Colonic mucosa (tissue), 4 donors: ENCODE results near the gene ZNF407. TPM values are rescaled to one million over a fixed set of nuclear protein-coding genes. Genes with fewer than 3 reads are reported as not detected.
A peak's percentile ranks its signal among the peaks of the same experiment; 100 is the strongest.

Experiments used
- DNase-seq: peaks from one replicate; pipeline ENCODE4 v3.0.0-alpha.2; 2020
- H3K27ac ChIP-seq: fragments of 200-600 bp; one replicate; pipeline ENCODE4 v1.8.0; 2021
- H3K27me3 ChIP-seq: fragments of 200-600 bp; one replicate; pipeline ENCODE4 v1.8.0; 2021
- H3K36me3 ChIP-seq: fragments of 200-600 bp; one replicate; pipeline ENCODE4 v1.8.0; 2021
- H3K4me1 ChIP-seq: fragments of 200-600 bp; one replicate; pipeline ENCODE4 v1.8.0; 2021; ENCODE audit warnings: mild to moderate bottlenecking
- H3K4me3 ChIP-seq: fragments of 200-600 bp; one replicate; pipeline ENCODE4 v1.8.0; 2021
- H3K9ac ChIP-seq, 2 donors: one replicate each; pipeline ENCODE4 v1.7.0; 2013; ENCODE audit warnings: control low read depth in 2 of 2, low read depth in 2 of 2, low read length in 2 of 2
- H3K9me3 ChIP-seq: fragments of 200-600 bp; one replicate; pipeline ENCODE4 v1.8.0; 2021
- CTCF ChIP-seq: fragments of 200-600 bp; IDR thresholded peaks from one replicate; pipeline ENCODE4 v1.8.0; 2022; ENCODE audit warnings: antibody characterized with exemption, mild to moderate bottlenecking
- intact Hi-C: fragments of 100-400 bp; cut with DNase I; formaldehyde crosslinking; loops from one replicate; pipeline ENCODE4 v1.14.1; 2022
- total RNA-seq, 2 donors: library from RNA; stranded (reverse); fragmentation: NEBNext Ultra II Directional in 1 of 2; extraction: Animal tissue kit (Norgen Biotek cat#: 25700) in 1 of 2; gene quantifications; one replicate each; pipeline ENCODE4 v1.2.1, GENCODE V29; 2021
- donor health status: healthy.
- donor health status: DM: no; HTN: no; CAD: no.
- donor health status: DM: no; HTN: no; CAD: no.

The ZNF407 gene
- total RNA-seq, 2 donors from 2014 or later, result 8.1 to 13.1 TPM

DNA sequence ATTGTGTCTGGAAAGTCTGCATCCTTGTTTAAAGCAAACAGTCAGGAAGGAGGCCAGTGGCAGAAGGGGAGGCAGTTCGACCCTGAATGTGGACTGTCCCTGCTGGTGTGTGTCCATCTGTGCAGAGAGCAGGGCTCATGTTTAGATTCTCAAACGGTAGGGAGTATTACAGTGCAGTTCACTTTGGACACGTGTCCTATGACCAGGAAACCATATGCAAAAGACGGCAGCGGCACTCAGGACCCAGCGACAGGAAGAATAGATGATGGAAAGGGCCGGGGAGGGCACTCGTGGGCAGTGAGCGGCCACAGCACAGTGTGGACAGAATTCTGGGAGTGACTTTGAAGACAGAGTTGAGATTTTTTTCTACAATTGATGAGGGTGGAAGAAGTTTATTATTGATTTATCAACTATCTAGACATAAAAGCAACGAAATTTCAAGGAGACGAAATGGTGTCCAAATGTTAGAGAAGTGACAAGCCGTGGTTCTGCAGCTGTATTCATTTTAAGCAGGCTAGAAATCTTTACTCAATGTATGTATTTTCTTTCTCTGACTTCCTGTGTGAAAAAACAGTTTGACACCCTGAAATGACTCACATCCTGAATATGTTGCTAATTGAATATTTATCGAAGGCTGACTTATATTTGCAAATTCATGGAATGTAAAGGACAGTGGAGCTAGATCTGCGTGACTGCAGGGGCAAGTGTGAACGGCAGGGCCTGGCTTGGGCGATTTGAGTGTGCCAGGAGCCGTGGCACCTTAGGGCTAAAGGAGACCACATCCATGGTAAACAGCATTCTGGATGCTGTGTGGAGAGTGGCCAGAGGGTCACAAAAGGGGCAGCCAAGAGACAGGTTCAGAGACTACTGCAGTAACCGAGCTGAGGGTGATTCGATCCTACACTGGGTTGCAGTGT is 397.1 kb downstream of the ZNF407 start:
- Histone ChIP-seq H3K27me3 (no peaks in the 10 kb centered on the region), H3K4me1 (no peaks in the 10 kb centered on the region), H3K36me3 (no peaks in the 10 kb centered on the region), H3K4me3 (no peak overlapping the region), H3K27ac (peak overlapping the region; percentile 26), H3K9ac (no peak overlapping the region), H3K9me3 (no peaks in the 10 kb centered on the region)
- DNase-seq, result no peak
- intact Hi-C loops, result no loop called here
- TF ChIP-seq CTCF, result no peak

DNA sequence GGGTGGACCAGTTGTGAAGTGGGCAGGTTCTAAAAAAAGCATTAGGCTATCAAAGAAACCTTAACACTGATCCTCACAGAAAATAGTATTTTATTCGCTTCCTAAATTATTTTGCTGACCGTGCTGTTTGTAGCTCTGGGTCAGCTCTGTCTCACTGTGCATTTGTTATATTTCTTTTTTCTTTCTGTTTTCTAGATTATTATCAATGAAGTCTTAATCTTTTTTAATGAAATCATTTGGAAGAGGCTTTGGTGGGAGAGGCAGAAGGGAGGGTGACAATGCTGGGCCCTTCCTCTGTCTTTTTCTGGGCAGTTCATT is 397.7 kb downstream of the ZNF407 start:
- Histone ChIP-seq H3K4me1 (no peaks in the 10 kb centered on the region), H3K9ac (no peak overlapping the region), H3K9me3 (no peaks in the 10 kb centered on the region), H3K27ac (peak overlapping the region; percentile 26), H3K4me3 (no peak overlapping the region), H3K36me3 (no peaks in the 10 kb centered on the region), H3K27me3 (no peaks in the 10 kb centered on the region)
- no peak for DNase-seq
- TF ChIP-seq CTCF, result no peak
- intact Hi-C loops, result no loop called here

DNA sequence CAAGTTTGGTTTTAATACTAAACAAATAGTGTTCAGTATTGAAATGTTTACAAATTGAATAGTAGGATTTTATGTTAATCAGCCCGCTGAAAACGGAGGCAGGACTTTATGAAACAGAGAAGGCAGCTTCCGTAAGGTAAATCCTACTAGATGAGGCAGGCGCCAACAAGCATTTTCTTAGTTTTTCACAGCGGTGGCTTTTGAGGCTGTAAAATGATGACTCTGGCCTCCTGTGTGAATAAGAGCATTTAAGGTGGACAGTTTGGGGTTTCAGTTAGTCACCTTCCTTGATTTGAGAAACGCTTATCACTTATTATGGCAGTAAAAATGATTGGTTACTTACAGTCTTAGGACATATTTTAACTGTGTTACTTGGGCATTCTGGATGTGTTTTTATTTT is 398.4 kb downstream of the ZNF407 start:
- Histone ChIP-seq H3K27me3 (no peaks in the 10 kb centered on the region), H3K9me3 (no peaks in the 10 kb centered on the region), H3K36me3 (no peaks in the 10 kb centered on the region), H3K4me1 (no peaks in the 10 kb centered on the region), H3K27ac (no peak overlapping the region), H3K4me3 (no peak overlapping the region), H3K9ac (no peak overlapping the region)
- intact Hi-C loops, result no loop called here
- DNase-seq, result no peak
- TF ChIP-seq CTCF, result no peak

DNA sequence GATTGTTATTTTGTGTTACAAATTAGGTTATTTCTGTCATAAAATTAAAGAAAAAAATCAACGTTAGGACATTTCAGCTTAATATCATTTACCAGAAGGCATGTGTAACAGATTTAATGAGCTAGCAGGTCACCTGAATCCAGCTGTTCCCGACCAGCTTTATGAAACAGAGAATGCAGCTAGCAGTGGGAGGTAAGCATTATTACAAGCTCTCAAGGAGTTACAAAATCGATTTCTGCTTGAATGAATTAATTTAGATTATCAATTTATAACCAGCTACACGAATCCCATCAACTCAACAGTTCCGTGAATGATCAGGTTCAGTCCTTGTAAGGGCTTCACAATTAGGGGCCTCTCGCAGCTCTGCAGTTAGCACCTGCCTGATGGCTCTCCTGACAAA is 399.3 kb downstream of the ZNF407 start:
- intact Hi-C loops, result no loop called here

DNA sequence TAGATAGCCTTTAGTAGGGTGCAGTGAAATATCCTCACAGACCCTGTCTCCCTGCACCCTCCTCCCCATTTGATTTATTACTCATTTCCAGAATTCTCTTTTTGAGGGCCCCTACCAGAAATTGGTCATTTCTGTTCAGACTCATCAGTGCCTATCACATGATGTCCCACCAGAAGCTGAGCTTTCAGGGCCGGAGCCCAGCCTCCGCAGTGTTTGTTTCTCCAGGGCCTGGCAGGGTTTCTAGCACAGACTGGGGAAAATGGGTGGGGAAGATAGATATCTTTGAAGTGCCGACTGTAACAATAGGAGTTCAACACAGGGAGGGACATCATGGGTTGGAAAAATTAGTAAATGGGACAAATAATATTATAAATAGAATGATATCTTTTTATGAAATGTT is 403.2 kb downstream of the ZNF407 start:
- no peak for TF ChIP-seq CTCF
- Histone ChIP-seq H3K9me3 (no peaks in the 10 kb centered on the region), H3K4me1 (no peaks in the 10 kb centered on the region), H3K4me3 (no peak overlapping the region), H3K27ac (no peak overlapping the region), H3K36me3 (no peaks in the 10 kb centered on the region), H3K27me3 (no peaks in the 10 kb centered on the region), H3K9ac (no peak overlapping the region)
- no peak for DNase-seq
- intact Hi-C loops, result no loop called here

More for the DNA sequence above, 399.3 kb downstream of the ZNF407 start:
- no peaks in the 10 kb centered on the region for H3K27me3 ChIP-seq
- no peak overlapping the region for H3K27ac ChIP-seq
- no peak for TF ChIP-seq CTCF
- no peaks in the 10 kb centered on the region for H3K36me3 ChIP-seq
- no peak overlapping the region for H3K9ac ChIP-seq
- H3K4me3 ChIP-seq, result no peak overlapping the region
- no peaks in the 10 kb centered on the region for H3K9me3 ChIP-seq
- H3K4me1 ChIP-seq, result no peaks in the 10 kb centered on the region
- DNase-seq, result no peak
